ENCODE data around the gene EVX2. TPM values are rescaled to one million over a fixed set of nuclear protein-coding genes. Genes with fewer than 3 reads are reported as not detected.

Gene EVX2
- polyA plus RNA-seq, 1 donor from 2014 or later, result not detected

DNA sequence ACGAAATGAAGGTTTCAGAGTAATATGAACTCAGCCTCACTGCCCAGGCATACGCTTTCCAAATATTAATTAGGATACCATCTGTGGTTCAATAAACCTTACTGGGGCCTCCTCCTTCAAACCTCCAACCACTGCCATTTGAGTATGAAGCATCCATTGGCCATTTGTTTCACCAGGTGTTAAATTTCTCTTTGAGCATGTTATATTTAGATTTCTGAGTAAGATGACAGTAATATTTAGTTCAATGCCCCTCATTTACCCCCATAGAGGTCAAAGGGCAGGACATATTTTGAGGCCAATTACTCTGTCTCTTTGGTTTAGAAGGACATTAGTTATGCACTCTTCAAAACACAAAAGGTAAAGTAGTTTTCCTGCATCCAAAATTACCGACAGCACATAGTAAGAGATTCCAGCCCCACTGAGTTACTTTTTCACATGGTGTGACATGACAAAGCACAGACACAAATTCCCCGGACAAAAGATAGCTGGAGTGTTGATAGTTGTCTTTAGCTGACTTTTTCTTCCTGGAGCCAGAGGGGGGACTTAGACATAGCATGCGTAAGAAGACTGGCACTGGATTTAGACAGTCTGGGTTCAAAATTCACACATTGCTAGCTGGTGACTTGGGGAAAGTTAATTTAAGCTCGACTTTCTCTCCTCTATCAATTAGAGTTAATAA lies 48.6 kb downstream of the EVX2 start:
- Histone ChIP-seq H3F3A (ENCODE audit: insufficient read depth, low read length, poor library complexity, severe bottlenecking) (no peaks in the 10 kb centered on the region), H3K79me2 (replicated peaks; ENCODE audit: insufficient read depth, low read length) (no peaks in the 10 kb centered on the region), H2AFZ (ENCODE audit: low read depth, low read length) (no peak overlapping the region), H3K27ac (ENCODE audit: low read length) (no peak overlapping the region), H3K4me3 (ENCODE audit: low read length) (no peak overlapping the region), H3K36me3 (ENCODE audit: insufficient read depth, low read length) (no peaks in the 10 kb centered on the region), H3K9ac (ENCODE audit: low read length) (no peak overlapping the region), H4K20me1 (ENCODE audit: insufficient read depth) (no peaks in the 10 kb centered on the region), H3K4me2 (ENCODE audit: low read length) (no peak overlapping the region), H3K27me3 (ENCODE audit: insufficient read depth, low read depth, low read length) (no peaks in the 10 kb centered on the region), H3K9me3 (ENCODE audit: low read length) (no peaks in the 10 kb centered on the region), H3K9me2 (ENCODE audit: insufficient read depth, low read length) (no peaks in the 10 kb centered on the region)
- TF ChIP-seq EZH2 (IDR thresholded peaks at IDR 0.05; ENCODE audit: borderline replicate concordance, insufficient read depth, low read length, poor library complexity, severe bottlenecking) (no peak), SMC3 (conservative IDR thresholded peaks at IDR 0.05; ENCODE audit: poor library complexity) (no peak), RAD21 (conservative IDR thresholded peaks at IDR 0.05) (no peak), POLR2AphosphoS5 (IDR thresholded peaks at IDR 0.05) (no peak), MXI1 (conservative IDR thresholded peaks at IDR 0.05; ENCODE audit: poor library complexity, severe bottlenecking) (no peak), EP300 (conservative IDR thresholded peaks at IDR 0.05; ENCODE audit: poor library complexity, severe bottlenecking) (no peak), TAF1 (IDR thresholded peaks at IDR 0.05; ENCODE audit: low read depth) (no peak), REST (IDR thresholded peaks at IDR 0.05; ENCODE audit: borderline replicate concordance) (no peak)
- TF ChIP-seq, protein P1, sequence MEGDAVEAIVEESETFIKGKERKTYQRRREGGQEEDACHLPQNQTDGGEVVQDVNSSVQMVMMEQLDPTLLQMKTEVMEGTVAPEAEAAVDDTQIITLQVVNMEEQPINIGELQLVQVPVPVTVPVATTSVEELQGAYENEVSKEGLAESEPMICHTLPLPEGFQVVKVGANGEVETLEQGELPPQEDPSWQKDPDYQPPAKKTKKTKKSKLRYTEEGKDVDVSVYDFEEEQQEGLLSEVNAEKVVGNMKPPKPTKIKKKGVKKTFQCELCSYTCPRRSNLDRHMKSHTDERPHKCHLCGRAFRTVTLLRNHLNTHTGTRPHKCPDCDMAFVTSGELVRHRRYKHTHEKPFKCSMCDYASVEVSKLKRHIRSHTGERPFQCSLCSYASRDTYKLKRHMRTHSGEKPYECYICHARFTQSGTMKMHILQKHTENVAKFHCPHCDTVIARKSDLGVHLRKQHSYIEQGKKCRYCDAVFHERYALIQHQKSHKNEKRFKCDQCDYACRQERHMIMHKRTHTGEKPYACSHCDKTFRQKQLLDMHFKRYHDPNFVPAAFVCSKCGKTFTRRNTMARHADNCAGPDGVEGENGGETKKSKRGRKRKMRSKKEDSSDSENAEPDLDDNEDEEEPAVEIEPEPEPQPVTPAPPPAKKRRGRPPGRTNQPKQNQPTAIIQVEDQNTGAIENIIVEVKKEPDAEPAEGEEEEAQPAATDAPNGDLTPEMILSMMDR (IDR thresholded peaks at IDR 0.05; ENCODE audit: poor library complexity, severe bottlenecking), result no peak

GRCh38 chr2:176027806-176028205 lies 56.0 kb downstream of the EVX2 start:
- no peak overlapping the region for H2AFZ ChIP-seq (ENCODE audit: low read depth, low read length)
- no peak for TF ChIP-seq EP300 (conservative IDR thresholded peaks at IDR 0.05; ENCODE audit: poor library complexity, severe bottlenecking)
- TF ChIP-seq MXI1 (conservative IDR thresholded peaks at IDR 0.05; ENCODE audit: poor library complexity, severe bottlenecking), result no peak
- TF ChIP-seq REST (IDR thresholded peaks at IDR 0.05; ENCODE audit: borderline replicate concordance), result no peak
- TF ChIP-seq, protein P1 (IDR thresholded peaks at IDR 0.05; ENCODE audit: poor library complexity, severe bottlenecking), result no peak
- TF ChIP-seq POLR2AphosphoS5 (IDR thresholded peaks at IDR 0.05), result no peak
- no peak for TF ChIP-seq SMC3 (conservative IDR thresholded peaks at IDR 0.05; ENCODE audit: poor library complexity)
- TF ChIP-seq EZH2 (IDR thresholded peaks at IDR 0.05; ENCODE audit: borderline replicate concordance, insufficient read depth, low read length, poor library complexity, severe bottlenecking), result no peak
- no peak for TF ChIP-seq RAD21 (conservative IDR thresholded peaks at IDR 0.05)
- TF ChIP-seq TAF1 (IDR thresholded peaks at IDR 0.05; ENCODE audit: low read depth), result no peak
- H3K36me3 ChIP-seq (ENCODE audit: insufficient read depth, low read length), result no peaks in the 10 kb centered on the region
- no peaks in the 10 kb centered on the region for H3K9me2 ChIP-seq (ENCODE audit: insufficient read depth, low read length)
- no peak overlapping the region for H3K4me2 ChIP-seq (ENCODE audit: low read length)
- no peaks in the 10 kb centered on the region for H3K79me2 ChIP-seq (replicated peaks; ENCODE audit: insufficient read depth, low read length)
- H3K27me3 ChIP-seq (ENCODE audit: insufficient read depth, low read depth, low read length), result no peaks in the 10 kb centered on the region
- no peak overlapping the region for H3K4me3 ChIP-seq (ENCODE audit: low read length)
- no peaks in the 10 kb centered on the region for H3F3A ChIP-seq (ENCODE audit: insufficient read depth, low read length, poor library complexity, severe bottlenecking)
- no peak overlapping the region for H3K9ac ChIP-seq (ENCODE audit: low read length)
- H3K27ac ChIP-seq (ENCODE audit: low read length), result no peak overlapping the region
- no peaks in the 10 kb centered on the region for H3K9me3 ChIP-seq (ENCODE audit: low read length)
- H4K20me1 ChIP-seq (ENCODE audit: insufficient read depth), result no peaks in the 10 kb centered on the region
